ENCODE results near the gene JAZF1. TPM values are rescaled to one million over a fixed set of nuclear protein-coding genes. Genes with fewer than 3 reads are reported as not detected.

Gene JAZF1
- total RNA-seq, 1 experiment from 2014 or later, result 1.5 TPM

- ChIA-PET POLR2A (ENCODE audit: low non-redundant PET) (no interaction called here), CTCF (no interaction called here)
- no peak for DNase-seq (ENCODE audit: low spot score)
- no TSS peak for BruUV-seq (replicated peaks)
- peaks cover 3% of the 10 kb centered on the region for H3K27me3 ChIP-seq (replicated peaks; ENCODE audit: insufficient read depth, low read depth, low read length, poor library complexity)
- no peak overlapping the region for H3K4me3 ChIP-seq (ENCODE audit: low read depth, low read length, poor library complexity, severe bottlenecking)
- no peaks in the 10 kb centered on the region for H3K9me3 ChIP-seq (ENCODE audit: low read depth, low read length, poor library complexity, severe bottlenecking)
- no peak overlapping the region for H3K27ac ChIP-seq (ENCODE audit: low read depth, low read length, poor library complexity, severe bottlenecking)
- H3K4me1 ChIP-seq (ENCODE audit: insufficient read depth, low read length, poor library complexity, severe bottlenecking), result peaks cover 7% of the 10 kb centered on the region
- no peaks in the 10 kb centered on the region for H3K36me3 ChIP-seq (ENCODE audit: insufficient read depth, low read length, poor library complexity, severe bottlenecking)
- intact Hi-C loops (cut with micrococcal nuclease; ENCODE audit: unreplicated experiment), result no loop called here
- TF ChIP-seq CTCF (conservative IDR thresholded peaks at IDR 0.05; ENCODE audit: low read depth, low read length) (no peak), EZH2 (IDR thresholded peaks at IDR 0.05; ENCODE audit: borderline replicate concordance, low read depth, low read length, poor library complexity, severe bottlenecking) (no peak)
These were observed 4.4 kb downstream of the JAZF1 start for GRCh38 chr7:28176174-28176573.

DNA sequence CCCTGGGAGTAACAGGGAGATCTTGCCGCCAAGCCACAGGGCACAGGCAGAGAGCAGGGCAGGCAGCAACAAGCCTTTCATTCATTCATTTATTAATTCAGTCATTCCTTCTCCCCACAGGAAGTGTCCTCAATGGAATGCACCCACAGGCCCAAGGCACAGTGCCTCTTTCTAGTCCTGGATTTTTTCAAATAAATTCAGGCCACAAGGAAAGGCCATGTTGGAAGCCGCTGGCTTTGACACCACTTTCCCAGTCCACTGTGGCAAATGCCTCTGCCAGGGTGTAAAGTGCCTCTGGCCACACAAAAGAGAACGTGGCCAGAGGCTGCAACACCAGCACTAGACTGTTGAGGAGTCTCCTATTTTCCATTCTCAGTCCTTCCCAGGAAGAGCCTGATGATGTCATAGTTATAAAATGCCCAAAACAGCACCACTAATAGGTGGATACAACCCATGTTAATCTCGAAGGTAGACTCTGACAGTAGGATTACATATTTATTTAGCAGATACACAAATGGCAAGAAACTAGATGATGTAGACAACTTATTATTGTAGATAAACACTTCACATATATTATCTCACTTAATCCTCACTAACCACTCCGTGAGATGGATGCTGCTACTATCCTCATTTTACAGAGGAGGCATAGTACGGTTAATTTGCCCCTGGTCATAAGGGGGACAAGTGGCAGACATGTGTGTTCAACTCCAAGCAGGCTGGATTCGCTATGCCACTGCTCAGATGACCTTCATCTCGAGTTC lies 5.5 kb downstream of the JAZF1 start:
- BruUV-seq (replicated peaks), result no TSS peak
- DNase-seq (ENCODE audit: low spot score), result no peak
- ChIA-PET POLR2A (ENCODE audit: low non-redundant PET) (no interaction called here), CTCF (no interaction called here)
- Histone ChIP-seq H3K4me1 (ENCODE audit: insufficient read depth, low read length, poor library complexity, severe bottlenecking) (peaks cover 4% of the 10 kb centered on the region), H3K9me3 (ENCODE audit: low read depth, low read length, poor library complexity, severe bottlenecking) (no peaks in the 10 kb centered on the region), H3K27ac (ENCODE audit: low read depth, low read length, poor library complexity, severe bottlenecking) (no peak overlapping the region), H3K36me3 (ENCODE audit: insufficient read depth, low read length, poor library complexity, severe bottlenecking) (no peaks in the 10 kb centered on the region), H3K4me3 (ENCODE audit: low read depth, low read length, poor library complexity, severe bottlenecking) (no peak overlapping the region), H3K27me3 (replicated peaks; ENCODE audit: insufficient read depth, low read depth, low read length, poor library complexity) (no peaks in the 10 kb centered on the region)
- intact Hi-C loops (cut with micrococcal nuclease; ENCODE audit: unreplicated experiment), result no loop called here
- TF ChIP-seq CTCF (conservative IDR thresholded peaks at IDR 0.05; ENCODE audit: low read depth, low read length) (no peak), EZH2 (IDR thresholded peaks at IDR 0.05; ENCODE audit: borderline replicate concordance, low read depth, low read length, poor library complexity, severe bottlenecking) (no peak)

GRCh38 chr7:28174442-28174841 lies 6.2 kb downstream of the JAZF1 start:
- Histone ChIP-seq H3K36me3 (ENCODE audit: insufficient read depth, low read length, poor library complexity, severe bottlenecking) (no peaks in the 10 kb centered on the region), H3K27ac (ENCODE audit: low read depth, low read length, poor library complexity, severe bottlenecking) (no peak overlapping the region), H3K4me1 (ENCODE audit: insufficient read depth, low read length, poor library complexity, severe bottlenecking) (peaks cover 4% of the 10 kb centered on the region), H3K4me3 (ENCODE audit: low read depth, low read length, poor library complexity, severe bottlenecking) (no peak overlapping the region), H3K27me3 (replicated peaks; ENCODE audit: insufficient read depth, low read depth, low read length, poor library complexity) (no peaks in the 10 kb centered on the region), H3K9me3 (ENCODE audit: low read depth, low read length, poor library complexity, severe bottlenecking) (no peaks in the 10 kb centered on the region)
- ChIA-PET CTCF (no interaction called here), POLR2A (ENCODE audit: low non-redundant PET) (no interaction called here)
- BruUV-seq (replicated peaks), result no TSS peak
- intact Hi-C loops (cut with micrococcal nuclease; ENCODE audit: unreplicated experiment), result no loop called here
- TF ChIP-seq EZH2 (IDR thresholded peaks at IDR 0.05; ENCODE audit: borderline replicate concordance, low read depth, low read length, poor library complexity, severe bottlenecking) (no peak), CTCF (conservative IDR thresholded peaks at IDR 0.05; ENCODE audit: low read depth, low read length) (no peak)
- no peak for DNase-seq (ENCODE audit: low spot score)
